K562 (cell line): ENCODE data around the gene FAM241B. TPM values are rescaled to one million over a fixed set of nuclear protein-coding genes. Genes with fewer than 3 reads are reported as not detected.

Experiments used
- HIVEP1 ChIP-seq: fragments of 250-450 bp; sonication (Bioruptor Pico); IDR thresholded peaks from 2 replicates; pipeline ENCODE4 v1.4.0; 2020; ENCODE audit warnings: mild to moderate bottlenecking
- MCM3 ChIP-seq: fragments of 450-650 bp; IDR thresholded peaks from 2 replicates; pipeline ENCODE4 v1.6.1; 2016
- MTA2 ChIP-seq: fragments of 450-650 bp; IDR thresholded peaks from 2 replicates; pipeline ENCODE4 v1.6.1; 2016; ENCODE audit warnings: low read depth
- NFATC3 ChIP-seq: fragments of 450-650 bp; IDR thresholded peaks from 2 replicates; pipeline ENCODE4 v1.6.1; 2017; ENCODE audit warnings: mild to moderate bottlenecking
- NRF1 ChIP-seq, 2 experiments: fragments of 450-650 bp; IDR thresholded peaks in 1 of 2; conservative IDR thresholded peaks in 1 of 2; 2 replicates each; pipeline ENCODE4 v1.6.1; 2014; ENCODE audit warnings: mild to moderate bottlenecking in 2 of 2
- PCBP2 ChIP-seq: fragments of 200-400 bp; formaldehyde crosslinking; IDR thresholded peaks from 2 replicates; pipeline ENCODE4 v1.6.1; 2018; ENCODE audit warnings: low read length, low read depth, mild to moderate bottlenecking, moderate library complexity; ENCODE audit not compliant: poor library complexity, severe bottlenecking
- PRMT5 ChIP-seq: sonication (generic); formaldehyde crosslinking; IDR thresholded peaks from 2 replicates; pipeline ENCODE4 v1.5.0; 2020; ENCODE audit warnings: missing genetic modification reagents
- SMARCA4 ChIP-seq: fragments of 450-650 bp; IDR thresholded peaks from 2 replicates; pipeline ENCODE4 v1.6.1; 2016
- SP1 ChIP-seq: sonication (generic); formaldehyde crosslinking; IDR thresholded peaks from 2 replicates; pipeline ENCODE4 v1.8.1; 2022; ENCODE audit warnings: mild to moderate bottlenecking, missing genetic modification reagents
- polyA plus RNA-seq, 8 experiments: library from polyadenylated mRNA; depleted of rRNA in 4 of 8; stranded (reverse) in 5 of 8; unstranded in 3 of 8; fragments of >200 nt; fragmentation: Nextera tagmentation in 2 of 8; fragmentation: Illumina TruSeq in 1 of 8; extraction: Ambion mirVana in 2 of 8; extraction: Trizol in 1 of 8; gene quantifications; 2 replicates each; pipeline versions ENCODE4 v1.2.1 to v1.2.3, GENCODE V29; 2011 to 2014; ENCODE audit warnings: inconsistent platforms in 1 of 8, missing spikeins in 1 of 8
- total RNA-seq, 7 experiments: library from RNA; depleted of rRNA in 6 of 7; stranded (reverse); fragments of >200 nt in 6 of 7; fragmentation: Illumina TruSeq in 2 of 7; extraction: Trizol in 2 of 7; gene quantifications; 2 replicates each; pipeline versions ENCODE4 v1.2.1 to v1.2.3, GENCODE V29; 2011 to 2021; ENCODE audit warnings: low replicate concordance in 1 of 7
- TF ChIP-seq, protein P1 (sequence below), 2 experiments: fragments of 450-650 bp in 1 of 2; sonication (generic) in 1 of 2; formaldehyde crosslinking in 1 of 2; IDR thresholded peaks; 2 replicates each; pipeline versions ENCODE4 v1.7.1 to v1.9.0; 2016 to 2022; ENCODE audit warnings: inconsistent platforms in 1 of 2, mild to moderate bottlenecking in 1 of 2, missing genetic modification reagents in 1 of 2
- TF ChIP-seq, protein P2 (sequence below): fragments of 450-650 bp; formaldehyde crosslinking; IDR thresholded peaks from 2 replicates; pipeline ENCODE4 v1.4.0; 2022; ENCODE audit warnings: missing genetic modification characterization
- TF ChIP-seq, protein P3 (sequence below), 3 experiments: fragments of 200-800 bp in 1 of 3; sonication (Bioruptor generic) in 1 of 3; sonication (generic) in 1 of 3; formaldehyde crosslinking in 1 of 3; IDR thresholded peaks; 2 replicates each; pipeline versions ENCODE4 v1.6.1 to v1.8.0; 2016 to 2022; ENCODE audit warnings: mild to moderate bottlenecking in 2 of 3, missing compliant biosample characterization in 2 of 3, missing genetic modification characterization in 2 of 3, missing genetic modification reagents in 1 of 3

FAM241B gene
- total and polyA plus RNA-seq, 9 of the 15 experiments (the other 6 are each of a cell fraction or from before 2014, with no cell fraction given): 1.9 to 11.1 (median 3.0) TPM

DNA sequence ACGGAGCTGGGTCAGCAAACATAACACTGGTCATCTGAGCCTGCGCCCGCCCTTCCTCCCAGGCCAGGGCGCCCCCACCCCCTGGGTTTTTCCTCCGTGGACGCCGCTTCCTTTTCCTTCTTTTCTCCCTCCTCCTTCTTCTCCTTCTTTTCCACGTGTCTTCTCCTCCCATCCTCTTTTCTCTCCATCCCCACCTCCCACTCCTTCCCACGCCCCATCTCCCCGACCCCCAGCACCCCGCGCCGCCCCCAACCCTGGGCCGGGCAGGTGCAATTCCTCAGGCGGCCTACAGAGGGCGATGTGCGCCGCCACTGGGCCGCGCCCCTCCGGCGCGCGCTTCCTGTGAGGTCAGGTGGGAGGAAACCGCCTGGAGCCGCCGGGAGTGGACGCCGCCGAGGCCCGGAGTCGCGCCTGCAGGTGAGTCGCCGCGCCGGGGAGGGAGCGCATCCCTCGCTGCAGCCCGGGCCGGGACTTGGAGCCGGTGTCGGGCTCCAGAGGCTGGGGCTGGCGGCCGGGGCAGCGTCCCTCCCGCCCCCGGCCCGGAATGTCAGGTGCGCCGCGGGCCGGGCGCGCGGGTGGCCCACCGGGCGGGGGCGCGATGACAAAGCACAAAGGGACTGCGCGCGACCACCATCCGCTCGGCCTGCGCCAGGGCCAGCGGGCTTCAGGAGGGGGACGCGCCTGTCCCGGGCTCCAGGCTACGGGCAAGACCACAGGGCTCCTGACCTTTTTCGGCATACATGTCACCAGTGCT lies at the start of gene FAM241B (continued):
- TF ChIP-seq, protein P1, sequence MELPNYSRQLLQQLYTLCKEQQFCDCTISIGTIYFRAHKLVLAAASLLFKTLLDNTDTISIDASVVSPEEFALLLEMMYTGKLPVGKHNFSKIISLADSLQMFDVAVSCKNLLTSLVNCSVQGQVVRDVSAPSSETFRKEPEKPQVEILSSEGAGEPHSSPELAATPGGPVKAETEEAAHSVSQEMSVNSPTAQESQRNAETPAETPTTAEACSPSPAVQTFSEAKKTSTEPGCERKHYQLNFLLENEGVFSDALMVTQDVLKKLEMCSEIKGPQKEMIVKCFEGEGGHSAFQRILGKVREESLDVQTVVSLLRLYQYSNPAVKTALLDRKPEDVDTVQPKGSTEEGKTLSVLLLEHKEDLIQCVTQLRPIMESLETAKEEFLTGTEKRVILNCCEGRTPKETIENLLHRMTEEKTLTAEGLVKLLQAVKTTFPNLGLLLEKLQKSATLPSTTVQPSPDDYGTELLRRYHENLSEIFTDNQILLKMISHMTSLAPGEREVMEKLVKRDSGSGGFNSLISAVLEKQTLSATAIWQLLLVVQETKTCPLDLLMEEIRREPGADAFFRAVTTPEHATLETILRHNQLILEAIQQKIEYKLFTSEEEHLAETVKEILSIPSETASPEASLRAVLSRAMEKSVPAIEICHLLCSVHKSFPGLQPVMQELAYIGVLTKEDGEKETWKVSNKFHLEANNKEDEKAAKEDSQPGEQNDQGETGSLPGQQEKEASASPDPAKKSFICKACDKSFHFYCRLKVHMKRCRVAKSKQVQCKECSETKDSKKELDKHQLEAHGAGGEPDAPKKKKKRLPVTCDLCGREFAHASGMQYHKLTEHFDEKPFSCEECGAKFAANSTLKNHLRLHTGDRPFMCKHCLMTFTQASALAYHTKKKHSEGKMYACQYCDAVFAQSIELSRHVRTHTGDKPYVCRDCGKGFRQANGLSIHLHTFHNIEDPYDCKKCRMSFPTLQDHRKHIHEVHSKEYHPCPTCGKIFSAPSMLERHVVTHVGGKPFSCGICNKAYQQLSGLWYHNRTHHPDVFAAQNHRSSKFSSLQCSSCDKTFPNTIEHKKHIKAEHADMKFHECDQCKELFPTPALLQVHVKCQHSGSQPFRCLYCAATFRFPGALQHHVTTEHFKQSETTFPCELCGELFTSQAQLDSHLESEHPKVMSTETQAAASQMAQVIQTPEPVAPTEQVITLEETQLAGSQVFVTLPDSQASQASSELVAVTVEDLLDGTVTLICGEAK (IDR thresholded peaks at IDR 0.05): no peak
- TF ChIP-seq, protein P1 (CRISPR knock-in tag; IDR thresholded peaks at IDR 0.05): no peak
- TF ChIP-seq NFATC3 (no peak), PCBP2 (peak; percentile 68), HIVEP1 (CRISPR knock-in tag) (no peak), MCM3 (no peak), SMARCA4 (no peak), NRF1 (conservative IDR thresholded peaks at IDR 0.05 in 1 of 2, IDR thresholded peaks at IDR 0.05 in 1 of 2) (peak in 1 of 2 experiments; percentile 44; a peak in 3 of 4 replicates), MTA2 (peak; percentile 44; the same call in 1 of the 2 replicates), PRMT5 (CRISPR knock-in tag) (no peak), SP1 (CRISPR knock-in tag) (peak; percentile 38; the same call in 1 of the 2 replicates)
- TF ChIP-seq, protein P2, sequence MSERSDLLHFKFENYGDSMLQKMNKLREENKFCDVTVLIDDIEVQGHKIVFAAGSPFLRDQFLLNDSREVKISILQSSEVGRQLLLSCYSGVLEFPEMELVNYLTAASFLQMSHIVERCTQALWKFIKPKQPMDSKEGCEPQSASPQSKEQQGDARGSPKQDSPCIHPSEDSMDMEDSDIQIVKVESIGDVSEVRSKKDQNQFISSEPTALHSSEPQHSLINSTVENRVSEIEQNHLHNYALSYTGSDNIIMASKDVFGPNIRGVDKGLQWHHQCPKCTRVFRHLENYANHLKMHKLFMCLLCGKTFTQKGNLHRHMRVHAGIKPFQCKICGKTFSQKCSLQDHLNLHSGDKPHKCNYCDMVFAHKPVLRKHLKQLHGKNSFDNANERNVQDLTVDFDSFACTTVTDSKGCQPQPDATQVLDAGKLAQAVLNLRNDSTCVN (CRISPR knock-in tag): 0 out of 2 replicates have a peak, but pooled peaks have one; percentile 85
- TF ChIP-seq, protein P3, sequence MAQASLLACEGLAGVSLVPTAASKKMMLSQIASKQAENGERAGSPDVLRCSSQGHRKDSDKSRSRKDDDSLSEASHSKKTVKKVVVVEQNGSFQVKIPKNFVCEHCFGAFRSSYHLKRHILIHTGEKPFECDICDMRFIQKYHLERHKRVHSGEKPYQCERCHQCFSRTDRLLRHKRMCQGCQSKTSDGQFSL (CRISPR knock-in tag; IDR thresholded peaks at IDR 0.05): no peak
- TF ChIP-seq, protein P3 (tag; IDR thresholded peaks at IDR 0.05): no peak
- TF ChIP-seq, all 486 proteins: peak for 74
